IPS-18a (cell line): ENCODE data around the gene CKS2.

ENCODE experiments used
- H3K27ac ChIP-seq: one replicate; pipeline ENCODE4 v1.5.1; 2013; ENCODE audit warnings: low read length
- H3K27me3 ChIP-seq: one replicate; pipeline ENCODE4 v1.6.1; 2013; ENCODE audit warnings: mild to moderate bottlenecking, low read length; ENCODE audit not compliant: control insufficient read depth, insufficient read depth
- H3K36me3 ChIP-seq: one replicate; pipeline ENCODE4 v1.6.1; 2013; ENCODE audit warnings: low read depth, low read length; ENCODE audit not compliant: control insufficient read depth
- H3K4me1 ChIP-seq: one replicate; pipeline ENCODE4 v1.6.1; 2013; ENCODE audit warnings: low read depth, low read length; ENCODE audit not compliant: control insufficient read depth
- H3K4me3 ChIP-seq: one replicate; pipeline ENCODE4 v1.5.1; 2013; ENCODE audit warnings: low read length
- H3K9ac ChIP-seq: one replicate; pipeline ENCODE4 v1.6.1; 2013; ENCODE audit warnings: mild to moderate bottlenecking, low read length, moderate library complexity
- H3K9me3 ChIP-seq: one replicate; pipeline ENCODE4 v1.6.1; 2013; ENCODE audit warnings: low read depth, low read length; ENCODE audit not compliant: control insufficient read depth

The CKS2 gene

DNA sequence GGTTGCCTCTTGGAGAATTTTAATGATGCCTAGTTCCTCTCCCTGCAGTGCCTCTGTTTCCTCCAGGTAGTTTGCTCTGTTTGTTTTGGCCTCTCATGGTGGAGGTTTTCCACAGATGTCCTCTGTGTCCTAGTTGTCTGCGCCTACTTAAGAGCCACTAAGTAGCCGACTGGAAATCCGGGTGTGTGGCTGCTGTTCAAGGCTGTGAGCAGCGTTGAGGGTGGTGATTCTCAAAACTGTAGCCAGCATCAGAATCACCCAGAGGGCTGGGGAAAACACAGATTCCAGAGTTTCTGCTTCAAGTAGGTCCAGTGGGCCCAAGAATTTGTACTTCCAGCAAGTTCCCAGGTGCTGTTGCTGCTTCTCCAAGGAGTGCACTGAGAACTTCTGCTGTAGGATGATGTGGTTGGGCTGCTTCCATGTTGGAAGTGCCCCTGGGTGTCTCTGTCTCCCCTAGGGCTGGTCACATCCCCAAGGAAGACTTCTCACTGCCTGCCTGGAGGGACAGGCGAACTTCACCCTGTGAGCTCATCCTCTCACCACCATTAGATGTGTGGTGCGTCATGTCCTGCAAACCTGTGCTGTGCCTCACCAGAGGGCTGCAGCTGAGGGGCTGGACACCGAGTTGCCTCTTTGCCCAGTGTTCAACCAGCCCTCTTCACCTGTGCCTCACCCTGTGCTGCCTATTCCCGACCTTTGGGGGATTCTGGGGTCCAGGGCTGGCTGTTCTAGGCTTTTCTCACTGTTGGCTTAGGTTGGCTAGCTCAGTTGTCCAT is 42.1 kb downstream of the CKS2 start:
- no peaks in the 10 kb centered on the region for H3K9me3 ChIP-seq
- H3K9ac ChIP-seq = no peak overlapping the region
- H3K27me3 ChIP-seq = no peaks in the 10 kb centered on the region
- peaks cover 98% of the 10 kb centered on the region for H3K36me3 ChIP-seq
- no peak overlapping the region for H3K27ac ChIP-seq
- H3K4me1 ChIP-seq = no peaks in the 10 kb centered on the region
- no peak overlapping the region for H3K4me3 ChIP-seq

- Histone ChIP-seq H3K36me3 (peaks cover 98% of the 10 kb centered on the region), H3K27me3 (no peaks in the 10 kb centered on the region), H3K4me3 (no peak overlapping the region), H3K9ac (no peak overlapping the region), H3K9me3 (no peaks in the 10 kb centered on the region), H3K4me1 (no peaks in the 10 kb centered on the region), H3K27ac (no peak overlapping the region)
These were observed 43.0 kb downstream of the CKS2 start for GRCh38 chr9:89353989-89354388.

GRCh38 chr9:89354471-89354870 is 43.5 kb downstream of the CKS2 start:
- Histone ChIP-seq H3K27me3 (no peaks in the 10 kb centered on the region), H3K4me1 (no peaks in the 10 kb centered on the region), H3K4me3 (no peak overlapping the region), H3K9me3 (no peaks in the 10 kb centered on the region), H3K27ac (no peak overlapping the region), H3K36me3 (peaks cover 97% of the 10 kb centered on the region), H3K9ac (no peak overlapping the region)

GRCh38 chr9:89356782-89357181 is 45.8 kb downstream of the CKS2 start:
- no peaks in the 10 kb centered on the region for H3K4me1 ChIP-seq
- no peak overlapping the region for H3K9ac ChIP-seq
- peaks cover 94% of the 10 kb centered on the region for H3K36me3 ChIP-seq
- H3K9me3 ChIP-seq = no peaks in the 10 kb centered on the region
- H3K4me3 ChIP-seq = no peak overlapping the region
- H3K27me3 ChIP-seq = no peaks in the 10 kb centered on the region
- no peak overlapping the region for H3K27ac ChIP-seq

- H3K36me3 ChIP-seq = peaks cover 90% of the 10 kb centered on the region
These were observed 46.6 kb downstream of the CKS2 start for GRCh38 chr9:89357331-89358197.

GRCh38 chr9:89358376-89358916 is 47.5 kb downstream of the CKS2 start:
- H3K27ac ChIP-seq = no peak overlapping the region

More at GRCh38 chr9:89357331-89358197, 46.6 kb downstream of the CKS2 start:
- Histone ChIP-seq H3K4me1 (no peaks in the 10 kb centered on the region), H3K9me3 (no peaks in the 10 kb centered on the region), H3K4me3 (no peak overlapping the region), H3K9ac (no peak overlapping the region), H3K27ac (no peak overlapping the region), H3K27me3 (no peaks in the 10 kb centered on the region)

DNA sequence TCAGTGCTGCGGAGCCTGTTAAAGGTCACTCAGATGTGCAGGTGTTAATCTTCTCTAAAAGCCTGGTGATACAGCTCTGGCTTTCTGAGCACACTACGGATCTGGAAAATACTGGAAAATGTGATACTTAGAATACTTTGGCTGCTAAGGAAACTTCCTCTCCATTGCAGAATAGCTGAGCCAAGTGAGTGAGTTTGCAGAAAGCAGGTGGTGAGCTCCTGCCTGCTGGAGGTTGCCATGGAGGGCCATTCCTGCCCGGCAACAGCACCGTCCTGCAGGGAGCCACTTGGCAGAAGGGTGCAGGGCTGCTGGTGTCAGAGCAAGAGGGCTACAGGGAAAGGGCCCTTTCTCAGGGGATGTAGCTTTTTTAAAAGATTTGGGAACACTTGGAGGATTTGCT is 48.0 kb downstream of the CKS2 start:
- H3K27me3 ChIP-seq = no peaks in the 10 kb centered on the region
- H3K9me3 ChIP-seq = no peaks in the 10 kb centered on the region
- peaks cover 77% of the 10 kb centered on the region for H3K36me3 ChIP-seq
- H3K27ac ChIP-seq = no peak overlapping the region
- no peaks in the 10 kb centered on the region for H3K4me1 ChIP-seq
- no peak overlapping the region for H3K9ac ChIP-seq
- no peak overlapping the region for H3K4me3 ChIP-seq

More at GRCh38 chr9:89358376-89358916, 47.5 kb downstream of the CKS2 start:
- Histone ChIP-seq H3K27me3 (no peaks in the 10 kb centered on the region), H3K4me3 (no peak overlapping the region), H3K36me3 (peaks cover 82% of the 10 kb centered on the region), H3K9me3 (no peaks in the 10 kb centered on the region), H3K9ac (no peak overlapping the region), H3K4me1 (no peaks in the 10 kb centered on the region)

DNA sequence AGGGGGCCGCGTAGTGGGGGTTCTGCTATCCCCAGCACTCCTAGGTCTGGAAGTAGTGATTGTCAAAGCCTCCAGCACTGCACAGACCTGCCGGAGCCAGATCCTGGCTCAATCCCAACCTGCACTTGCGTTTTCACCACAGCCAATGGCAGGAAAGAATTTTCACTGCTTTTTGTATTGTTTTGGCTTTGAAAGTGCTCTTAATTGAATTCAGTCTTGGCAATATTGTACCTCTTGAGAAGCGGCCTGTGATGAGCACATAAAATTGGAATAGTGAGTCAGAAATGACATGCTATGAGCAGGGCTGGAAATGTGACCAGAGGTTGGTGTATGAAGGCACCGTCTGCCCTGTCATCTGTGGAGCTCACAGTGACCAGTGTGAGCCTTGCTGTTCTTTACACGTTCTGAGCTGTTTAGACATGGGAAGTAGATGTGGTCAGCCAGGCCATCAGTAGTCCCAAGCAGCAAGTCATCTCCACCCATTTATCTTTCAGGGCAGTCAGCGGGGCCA is 48.8 kb downstream of the CKS2 start:
- Histone ChIP-seq H3K27me3 (no peaks in the 10 kb centered on the region), H3K27ac (no peak overlapping the region), H3K9ac (no peak overlapping the region), H3K4me3 (no peak overlapping the region), H3K36me3 (peaks cover 69% of the 10 kb centered on the region), H3K4me1 (no peaks in the 10 kb centered on the region), H3K9me3 (no peaks in the 10 kb centered on the region)

DNA sequence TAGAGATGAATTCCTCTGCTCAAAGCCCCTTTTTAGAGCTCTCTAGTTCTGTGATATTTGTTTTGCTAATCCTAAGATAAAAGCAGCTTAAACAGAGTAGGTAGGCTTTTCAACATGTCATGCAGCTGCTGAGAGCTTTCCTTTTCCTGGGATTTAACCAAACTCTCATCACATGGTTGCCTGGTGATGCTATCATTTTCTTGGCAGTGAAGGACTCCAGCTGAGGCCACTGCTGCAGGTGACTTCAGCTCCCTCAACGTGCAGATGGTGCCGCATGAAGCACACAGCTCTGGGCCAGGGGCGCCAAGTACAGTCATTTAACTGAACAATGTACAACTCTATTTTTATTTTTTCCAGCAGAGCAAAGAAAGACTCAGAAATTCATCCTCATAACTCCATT is 49.5 kb downstream of the CKS2 start:
- Histone ChIP-seq H3K9ac (no peak overlapping the region), H3K27ac (no peak overlapping the region), H3K4me1 (no peaks in the 10 kb centered on the region), H3K36me3 (peaks cover 62% of the 10 kb centered on the region), H3K9me3 (no peaks in the 10 kb centered on the region), H3K27me3 (no peaks in the 10 kb centered on the region), H3K4me3 (no peak overlapping the region)

GRCh38 chr9:89361031-89361430 is 50.0 kb downstream of the CKS2 start:
- H3K9ac ChIP-seq = no peak overlapping the region
- H3K27ac ChIP-seq = no peak overlapping the region
- no peaks in the 10 kb centered on the region for H3K9me3 ChIP-seq
- H3K27me3 ChIP-seq = no peaks in the 10 kb centered on the region
- H3K4me1 ChIP-seq = no peaks in the 10 kb centered on the region
- H3K36me3 ChIP-seq = peaks cover 57% of the 10 kb centered on the region
- H3K4me3 ChIP-seq = no peak overlapping the region

GRCh38 chr9:89361816-89362646 is 51.0 kb downstream of the CKS2 start:
- peaks cover 47% of the 10 kb centered on the region for H3K36me3 ChIP-seq
- H3K9me3 ChIP-seq = no peaks in the 10 kb centered on the region
- H3K9ac ChIP-seq = no peak overlapping the region
- no peaks in the 10 kb centered on the region for H3K4me1 ChIP-seq
- H3K4me3 ChIP-seq = no peak overlapping the region
- no peaks in the 10 kb centered on the region for H3K27me3 ChIP-seq
- no peak overlapping the region for H3K27ac ChIP-seq
